Non-pigmented ciliary epithelial cell (primary cell): ENCODE measurements around the gene CSMD2.
"Not testable (repeated sequence)": the region's sequence is repeated elsewhere in the genome, so short reads cannot be mapped to it uniquely, and the experiment has no call there.

Experiments used
- DNase-seq: peaks from one replicate; pipeline ENCODE4 v3.0.0-alpha.2; 2010; ENCODE audit warnings: low read depth

CSMD2 gene

GRCh38 chr1:33532936-33533335, 632.1 kb downstream of the CSMD2 start:
- no peak for DNase-seq

- DNase-seq: no peak
Observed at GRCh38 chr1:33532250-33532649, 632.8 kb downstream of the CSMD2 start.

- DNase-seq: no peak
Observed at GRCh38 chr1:33529957-33530356, 635.1 kb downstream of the CSMD2 start.

GRCh38 chr1:33527934-33528333, 637.1 kb downstream of the CSMD2 start:
- DNase-seq: no peak

- no peak for DNase-seq
Observed at GRCh38 chr1:33524586-33524985, 640.4 kb downstream of the CSMD2 start.

GRCh38 chr1:33519240-33519884, 645.7 kb downstream of the CSMD2 start:
- DNase-seq: no peak

- DNase-seq: no peak
Observed at GRCh38 chr1:33517596-33518250, 647.3 kb downstream of the CSMD2 start.

- DNase-seq: no peak
Observed at GRCh38 chr1:33516891-33517567, 648.0 kb downstream of the CSMD2 start.

- DNase-seq: no peak
Observed at GRCh38 chr1:33516428-33516827, 648.6 kb downstream of the CSMD2 start.

- no peak for DNase-seq
Observed at GRCh38 chr1:33515607-33516006, 649.4 kb downstream of the CSMD2 start.

- DNase-seq: no peak
Observed at GRCh38 chr1:33515112-33515511, 649.9 kb downstream of the CSMD2 start.

GRCh38 chr1:33512226-33513011, 652.6 kb downstream of the CSMD2 start:
- DNase-seq: no peak

- DNase-seq: not testable (repeated sequence)
Observed at GRCh38 chr1:33509276-33509675, 655.8 kb downstream of the CSMD2 start.

GRCh38 chr1:33508151-33508550, 656.9 kb downstream of the CSMD2 start:
- DNase-seq: no peak

- no peak for DNase-seq
Observed at GRCh38 chr1:33507661-33508060, 657.4 kb downstream of the CSMD2 start.

GRCh38 chr1:33503506-33503905, 661.5 kb downstream of the CSMD2 start:
- DNase-seq: no peak

- DNase-seq: peak; percentile 17
Observed at GRCh38 chr1:33502726-33503125, 662.3 kb downstream of the CSMD2 start.

- DNase-seq: no peak
Observed at GRCh38 chr1:33501774-33502173, 663.3 kb downstream of the CSMD2 start.

- no peak for DNase-seq
Observed at GRCh38 chr1:33501309-33501708, 663.7 kb downstream of the CSMD2 start.

- no peak for DNase-seq
Observed at GRCh38 chr1:33500547-33500946, 664.5 kb downstream of the CSMD2 start.

- no peak for DNase-seq
Observed at GRCh38 chr1:33497410-33497809, 667.6 kb downstream of the CSMD2 start.

GRCh38 chr1:33494929-33495328, 670.1 kb downstream of the CSMD2 start:
- no peak for DNase-seq

GRCh38 chr1:33488624-33489023, 676.4 kb downstream of the CSMD2 start:
- DNase-seq: no peak
